GM21717 (cell line): ENCODE measurements around the gene OPCML.

ENCODE experiments used
- ATAC-seq: cut with Tn5 transposase; IDR thresholded peaks from one replicate; pipeline ENCODE4 v1.9.1; 2021; ENCODE audit warnings: mild to moderate bottlenecking, moderate library complexity; ENCODE audit not compliant: unreplicated experiment

OPCML gene

GRCh38 chr11:132909021-132909606, 623.2 kb downstream of the OPCML start:
- ATAC-seq, result no peak

- ATAC-seq, result no peak
These were observed 623.9 kb downstream of the OPCML start for GRCh38 chr11:132908414-132908810.

- no peak for ATAC-seq
These were observed 624.5 kb downstream of the OPCML start for GRCh38 chr11:132907651-132908413.

GRCh38 chr11:132904607-132905006, 627.7 kb downstream of the OPCML start:
- ATAC-seq, result no peak

GRCh38 chr11:132904091-132904490, 628.2 kb downstream of the OPCML start:
- no peak for ATAC-seq

GRCh38 chr11:132901638-132902471, 630.4 kb downstream of the OPCML start:
- no peak for ATAC-seq

DNA sequence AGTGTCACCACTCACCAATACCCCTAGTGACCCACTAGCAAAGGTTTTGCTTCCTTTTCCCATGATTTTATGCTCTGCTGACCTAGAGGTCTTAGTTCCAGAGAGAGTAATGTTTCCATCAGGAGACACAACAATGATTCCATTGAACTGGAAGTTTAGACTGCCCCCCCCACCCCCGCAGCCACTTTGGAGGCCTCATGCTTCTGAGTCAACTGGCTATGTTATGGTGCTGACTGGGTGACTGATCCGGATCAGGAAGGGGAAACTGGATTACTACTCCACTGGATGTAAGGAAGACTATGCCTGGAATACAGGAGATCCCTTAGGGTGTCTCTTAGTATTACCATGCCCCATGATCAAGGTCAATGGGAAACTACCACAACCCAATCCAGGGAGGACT, 633.6 kb downstream of the OPCML start:
- no peak for ATAC-seq

DNA sequence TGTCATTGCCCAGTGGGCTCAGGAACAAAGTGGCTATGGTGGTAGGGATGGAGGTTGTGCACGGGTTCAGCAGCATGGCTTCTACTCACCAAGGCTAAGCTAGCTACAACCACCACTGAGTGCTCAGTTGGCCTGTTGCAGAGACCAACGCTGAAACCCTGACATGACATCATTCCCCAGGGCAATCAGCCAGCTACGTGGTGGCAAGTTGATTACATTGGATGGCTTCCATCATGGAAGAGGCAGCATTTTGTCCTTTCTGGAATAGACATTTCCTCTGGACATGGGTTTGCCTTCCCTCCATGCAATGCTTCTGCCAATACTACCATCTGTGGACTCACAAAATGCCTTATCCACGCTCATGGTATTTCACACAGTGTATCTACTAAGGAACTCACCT, 634.3 kb downstream of the OPCML start:
- ATAC-seq, result no peak

GRCh38 chr11:132895340-132895739, 637.0 kb downstream of the OPCML start:
- ATAC-seq, result no peak

DNA sequence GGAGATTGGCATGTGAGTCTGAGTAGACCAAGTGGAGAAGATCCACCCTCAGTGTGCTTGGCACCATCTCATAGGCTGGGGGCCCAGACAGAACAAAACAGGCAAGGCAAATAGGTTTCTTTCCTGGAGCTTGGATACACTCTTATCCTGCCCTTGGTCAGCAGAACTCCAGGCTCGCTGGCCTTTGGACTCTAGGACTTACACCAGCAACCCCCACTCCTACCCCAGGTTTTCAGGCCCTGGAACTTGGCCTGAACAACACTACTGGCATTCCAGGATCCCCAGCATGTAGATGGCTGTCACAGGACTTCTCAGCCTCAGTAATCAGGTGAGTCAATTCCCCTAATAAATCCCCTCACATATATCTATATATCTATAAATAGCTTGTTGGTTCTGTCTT, 637.7 kb downstream of the OPCML start:
- no peak for ATAC-seq

GRCh38 chr11:132892876-132893275, 639.4 kb downstream of the OPCML start:
- no peak for ATAC-seq

DNA sequence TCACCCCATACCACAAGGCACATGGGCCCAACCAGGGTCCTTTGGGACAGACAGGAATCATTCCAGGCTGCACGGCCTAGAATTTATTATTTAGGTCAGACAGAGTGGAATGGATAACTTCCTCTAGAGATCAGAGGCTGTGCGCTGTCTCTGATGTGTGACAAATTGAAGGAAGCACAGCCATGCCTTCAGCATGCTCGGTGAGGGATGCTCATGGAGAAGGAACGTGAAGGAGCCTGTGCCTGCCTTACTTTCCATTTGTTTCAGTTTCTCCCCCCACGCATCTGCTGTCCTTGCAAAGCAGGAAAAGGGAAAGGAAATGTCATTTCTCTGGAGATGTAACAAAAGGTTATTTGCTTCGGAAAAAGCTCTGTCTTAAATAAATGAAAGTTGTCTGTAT, 644.1 kb downstream of the OPCML start:
- no peak for ATAC-seq

GRCh38 chr11:132886335-132886734, 646.0 kb downstream of the OPCML start:
- ATAC-seq, result no peak

GRCh38 chr11:132883241-132883640, 649.1 kb downstream of the OPCML start:
- no peak for ATAC-seq

GRCh38 chr11:132881622-132882021, 650.7 kb downstream of the OPCML start:
- ATAC-seq, result no peak

DNA sequence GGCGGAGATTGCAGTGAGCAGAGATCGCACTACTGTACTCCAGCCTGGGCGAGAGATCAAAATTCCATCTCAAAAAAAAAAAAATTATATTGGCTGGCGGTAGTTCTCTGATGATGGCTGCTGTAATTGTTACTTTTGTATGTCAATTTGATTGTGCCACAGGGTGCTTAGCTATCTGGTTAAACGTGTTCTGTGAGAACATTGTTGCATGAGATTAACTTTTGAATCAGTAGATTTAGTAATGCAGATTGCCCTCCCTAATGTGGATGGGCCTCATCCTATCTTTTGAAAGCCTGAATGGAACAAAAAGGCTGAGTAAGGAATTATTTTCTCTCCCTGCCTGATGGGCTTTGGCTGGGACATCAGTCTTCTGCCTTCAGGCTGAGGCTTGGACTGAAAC, 654.2 kb downstream of the OPCML start:
- ATAC-seq, result no peak

- ATAC-seq, result no peak
These were observed 655.6 kb downstream of the OPCML start for GRCh38 chr11:132876705-132877104.

DNA sequence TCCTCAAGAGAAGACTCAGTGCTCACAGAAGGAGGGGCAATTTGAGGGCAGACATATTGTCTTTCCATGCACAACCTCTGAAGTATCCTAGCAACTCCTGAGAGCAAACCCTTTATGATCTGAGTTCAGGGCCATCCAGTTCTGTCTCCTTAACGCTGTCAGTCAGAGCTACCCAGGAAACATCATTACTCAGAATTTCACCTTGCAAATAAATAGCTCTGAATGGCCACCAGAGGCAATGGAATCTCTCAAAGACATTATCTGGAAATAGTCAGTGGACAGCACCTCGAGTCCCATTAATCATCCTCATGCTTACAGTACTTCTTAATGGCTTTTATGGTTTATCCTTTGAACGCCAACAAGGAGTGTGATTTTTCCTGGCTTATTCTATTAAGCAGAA, 656.1 kb downstream of the OPCML start:
- no peak for ATAC-seq

GRCh38 chr11:132874638-132875037, 657.7 kb downstream of the OPCML start:
- ATAC-seq, result no peak

GRCh38 chr11:132873841-132874240, 658.5 kb downstream of the OPCML start:
- no peak for ATAC-seq

DNA sequence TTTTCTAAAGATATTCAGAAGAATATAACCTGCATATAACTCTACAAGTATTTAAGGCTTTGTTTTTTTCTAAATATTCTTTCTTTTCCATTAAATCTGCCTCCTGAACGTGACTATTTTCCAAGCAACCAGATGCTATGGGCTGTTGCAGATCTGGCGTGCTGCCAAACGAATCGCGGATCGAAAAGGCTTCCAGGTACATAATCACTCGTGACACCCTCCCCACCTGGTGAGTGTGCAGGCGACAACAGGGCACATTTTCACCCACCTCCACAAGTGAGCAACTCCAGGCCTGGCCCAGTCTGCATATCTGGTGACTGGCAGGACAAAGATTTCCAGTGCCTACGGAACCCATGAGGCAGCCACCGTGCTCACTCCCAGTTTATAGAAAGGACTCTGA, 660.1 kb downstream of the OPCML start:
- no peak for ATAC-seq
